WTC11 (cell line): ENCODE results near the gene NUDT19.

ENCODE experiments used
- ATF1 ChIP-seq: sonication (generic); formaldehyde crosslinking; IDR thresholded peaks from 2 replicates; pipeline ENCODE4 v1.8.1; 2023; ENCODE audit warnings: mild to moderate bottlenecking, moderate library complexity, missing genetic modification reagents
- FOXJ3 ChIP-seq: sonication (generic); formaldehyde crosslinking; IDR thresholded peaks from 2 replicates; pipeline ENCODE4 v1.9.0; 2021; ENCODE audit warnings: missing genetic modification reagents, mild to moderate bottlenecking, borderline replicate concordance
- NR2C2 ChIP-seq: sonication (generic); formaldehyde crosslinking; IDR thresholded peaks from 2 replicates; pipeline ENCODE4 v1.8.0; 2022; ENCODE audit warnings: mild to moderate bottlenecking, missing genetic modification reagents
- TEAD4 ChIP-seq: sonication (generic); formaldehyde crosslinking; IDR thresholded peaks from 2 replicates; pipeline ENCODE4 v1.8.0; 2022; ENCODE audit warnings: mild to moderate bottlenecking, missing genetic modification reagents
- ZBTB21 ChIP-seq: sonication (generic); formaldehyde crosslinking; IDR thresholded peaks from 2 replicates; pipeline ENCODE4 v1.8.1; 2023; ENCODE audit warnings: mild to moderate bottlenecking, missing genetic modification reagents, borderline replicate concordance
- ZNF423 ChIP-seq: fragments of 250-450 bp; sonication (Bioruptor Pico); IDR thresholded peaks from 2 replicates; pipeline ENCODE4 v2.1.2; 2022; ENCODE audit warnings: mild to moderate bottlenecking, moderate library complexity
- TF ChIP-seq, protein P1 (sequence below): fragments of 200-600 bp; IDR thresholded peaks from 2 replicates; pipeline ENCODE4 v1.8.0; 2022; ENCODE audit warnings: antibody characterized with exemption
- TF ChIP-seq, protein P2 (sequence below): fragments of 250-450 bp; sonication (Bioruptor Pico); IDR thresholded peaks from 2 replicates; pipeline ENCODE4 v1.9.0; 2021; ENCODE audit warnings: mild to moderate bottlenecking
- TF ChIP-seq, protein P3 (sequence below): sonication (generic); formaldehyde crosslinking; IDR thresholded peaks from 2 replicates; pipeline ENCODE4 v1.8.0; 2022; ENCODE audit warnings: mild to moderate bottlenecking, missing genetic modification reagents
- TF ChIP-seq, protein P4 (sequence below): sonication (generic); formaldehyde crosslinking; IDR thresholded peaks from 2 replicates; pipeline ENCODE4 v1.8.0; 2022; ENCODE audit warnings: mild to moderate bottlenecking, missing genetic modification reagents
- TF ChIP-seq, protein P5 (sequence below): sonication (generic); formaldehyde crosslinking; IDR thresholded peaks from 2 replicates; pipeline ENCODE4 v1.8.1; 2023; ENCODE audit warnings: mild to moderate bottlenecking, missing genetic modification reagents, moderate library complexity
- TF ChIP-seq, protein P6 (sequence below): sonication (generic); formaldehyde crosslinking; IDR thresholded peaks from 2 replicates; pipeline ENCODE4 v1.8.1; 2023; ENCODE audit warnings: mild to moderate bottlenecking, missing genetic modification reagents, borderline replicate concordance

DNA sequence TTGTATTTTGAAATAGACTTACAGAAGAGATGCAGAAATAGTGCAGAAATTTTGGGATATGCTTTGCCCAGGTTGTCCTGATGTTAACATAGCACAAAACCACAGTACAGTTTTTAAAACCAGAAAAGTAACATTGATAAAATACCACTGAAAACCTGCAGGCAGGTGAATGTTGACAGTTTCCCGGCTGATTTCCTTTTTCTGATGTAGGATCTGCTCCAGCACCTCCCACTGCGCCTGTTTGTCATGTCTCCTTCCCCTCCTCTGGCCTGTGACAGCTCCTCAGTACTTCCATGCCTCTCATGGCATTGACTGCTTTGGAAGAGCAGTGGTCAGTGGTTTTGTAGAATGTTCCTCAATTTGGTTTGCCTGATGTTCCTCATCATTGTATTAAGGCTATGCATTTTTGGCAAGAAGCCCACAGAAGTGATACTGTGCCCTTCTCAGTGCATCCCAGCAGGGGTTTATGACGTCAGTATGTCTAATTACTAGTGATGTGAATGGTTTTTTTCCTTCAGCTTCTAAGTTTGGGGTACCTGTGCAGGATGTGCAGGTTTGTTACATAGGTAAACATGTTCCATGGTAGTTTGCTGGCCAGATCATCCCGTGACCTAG lies 58.9 kb downstream of the NUDT19 start:
- TF ChIP-seq, protein P1, sequence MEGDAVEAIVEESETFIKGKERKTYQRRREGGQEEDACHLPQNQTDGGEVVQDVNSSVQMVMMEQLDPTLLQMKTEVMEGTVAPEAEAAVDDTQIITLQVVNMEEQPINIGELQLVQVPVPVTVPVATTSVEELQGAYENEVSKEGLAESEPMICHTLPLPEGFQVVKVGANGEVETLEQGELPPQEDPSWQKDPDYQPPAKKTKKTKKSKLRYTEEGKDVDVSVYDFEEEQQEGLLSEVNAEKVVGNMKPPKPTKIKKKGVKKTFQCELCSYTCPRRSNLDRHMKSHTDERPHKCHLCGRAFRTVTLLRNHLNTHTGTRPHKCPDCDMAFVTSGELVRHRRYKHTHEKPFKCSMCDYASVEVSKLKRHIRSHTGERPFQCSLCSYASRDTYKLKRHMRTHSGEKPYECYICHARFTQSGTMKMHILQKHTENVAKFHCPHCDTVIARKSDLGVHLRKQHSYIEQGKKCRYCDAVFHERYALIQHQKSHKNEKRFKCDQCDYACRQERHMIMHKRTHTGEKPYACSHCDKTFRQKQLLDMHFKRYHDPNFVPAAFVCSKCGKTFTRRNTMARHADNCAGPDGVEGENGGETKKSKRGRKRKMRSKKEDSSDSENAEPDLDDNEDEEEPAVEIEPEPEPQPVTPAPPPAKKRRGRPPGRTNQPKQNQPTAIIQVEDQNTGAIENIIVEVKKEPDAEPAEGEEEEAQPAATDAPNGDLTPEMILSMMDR, result no peak
- no peak for TF ChIP-seq TEAD4 (CRISPR knock-in tag)
- TF ChIP-seq, protein P2, sequence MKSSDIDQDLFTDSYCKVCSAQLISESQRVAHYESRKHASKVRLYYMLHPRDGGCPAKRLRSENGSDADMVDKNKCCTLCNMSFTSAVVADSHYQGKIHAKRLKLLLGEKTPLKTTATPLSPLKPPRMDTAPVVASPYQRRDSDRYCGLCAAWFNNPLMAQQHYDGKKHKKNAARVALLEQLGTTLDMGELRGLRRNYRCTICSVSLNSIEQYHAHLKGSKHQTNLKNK (CRISPR knock-in tag), result no peak
- no peak for TF ChIP-seq FOXJ3 (CRISPR knock-in tag)
- TF ChIP-seq, protein P3, sequence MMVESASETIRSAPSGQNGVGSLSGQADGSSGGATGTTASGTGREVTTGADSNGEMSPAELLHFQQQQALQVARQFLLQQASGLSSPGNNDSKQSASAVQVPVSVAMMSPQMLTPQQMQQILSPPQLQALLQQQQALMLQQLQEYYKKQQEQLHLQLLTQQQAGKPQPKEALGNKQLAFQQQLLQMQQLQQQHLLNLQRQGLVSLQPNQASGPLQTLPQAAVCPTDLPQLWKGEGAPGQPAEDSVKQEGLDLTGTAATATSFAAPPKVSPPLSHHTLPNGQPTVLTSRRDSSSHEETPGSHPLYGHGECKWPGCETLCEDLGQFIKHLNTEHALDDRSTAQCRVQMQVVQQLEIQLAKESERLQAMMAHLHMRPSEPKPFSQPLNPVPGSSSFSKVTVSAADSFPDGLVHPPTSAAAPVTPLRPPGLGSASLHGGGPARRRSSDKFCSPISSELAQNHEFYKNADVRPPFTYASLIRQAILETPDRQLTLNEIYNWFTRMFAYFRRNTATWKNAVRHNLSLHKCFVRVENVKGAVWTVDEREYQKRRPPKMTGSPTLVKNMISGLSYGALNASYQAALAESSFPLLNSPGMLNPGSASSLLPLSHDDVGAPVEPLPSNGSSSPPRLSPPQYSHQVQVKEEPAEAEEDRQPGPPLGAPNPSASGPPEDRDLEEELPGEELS (CRISPR knock-in tag), result no peak
- TF ChIP-seq, protein P4, sequence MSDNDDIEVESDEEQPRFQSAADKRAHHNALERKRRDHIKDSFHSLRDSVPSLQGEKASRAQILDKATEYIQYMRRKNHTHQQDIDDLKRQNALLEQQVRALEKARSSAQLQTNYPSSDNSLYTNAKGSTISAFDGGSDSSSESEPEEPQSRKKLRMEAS (CRISPR knock-in tag), result no peak
- no peak for TF ChIP-seq NR2C2 (CRISPR knock-in tag)
- TF ChIP-seq, protein P5, sequence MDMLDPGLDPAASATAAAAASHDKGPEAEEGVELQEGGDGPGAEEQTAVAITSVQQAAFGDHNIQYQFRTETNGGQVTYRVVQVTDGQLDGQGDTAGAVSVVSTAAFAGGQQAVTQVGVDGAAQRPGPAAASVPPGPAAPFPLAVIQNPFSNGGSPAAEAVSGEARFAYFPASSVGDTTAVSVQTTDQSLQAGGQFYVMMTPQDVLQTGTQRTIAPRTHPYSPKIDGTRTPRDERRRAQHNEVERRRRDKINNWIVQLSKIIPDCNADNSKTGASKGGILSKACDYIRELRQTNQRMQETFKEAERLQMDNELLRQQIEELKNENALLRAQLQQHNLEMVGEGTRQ (CRISPR knock-in tag), result no peak
- TF ChIP-seq, protein P6, sequence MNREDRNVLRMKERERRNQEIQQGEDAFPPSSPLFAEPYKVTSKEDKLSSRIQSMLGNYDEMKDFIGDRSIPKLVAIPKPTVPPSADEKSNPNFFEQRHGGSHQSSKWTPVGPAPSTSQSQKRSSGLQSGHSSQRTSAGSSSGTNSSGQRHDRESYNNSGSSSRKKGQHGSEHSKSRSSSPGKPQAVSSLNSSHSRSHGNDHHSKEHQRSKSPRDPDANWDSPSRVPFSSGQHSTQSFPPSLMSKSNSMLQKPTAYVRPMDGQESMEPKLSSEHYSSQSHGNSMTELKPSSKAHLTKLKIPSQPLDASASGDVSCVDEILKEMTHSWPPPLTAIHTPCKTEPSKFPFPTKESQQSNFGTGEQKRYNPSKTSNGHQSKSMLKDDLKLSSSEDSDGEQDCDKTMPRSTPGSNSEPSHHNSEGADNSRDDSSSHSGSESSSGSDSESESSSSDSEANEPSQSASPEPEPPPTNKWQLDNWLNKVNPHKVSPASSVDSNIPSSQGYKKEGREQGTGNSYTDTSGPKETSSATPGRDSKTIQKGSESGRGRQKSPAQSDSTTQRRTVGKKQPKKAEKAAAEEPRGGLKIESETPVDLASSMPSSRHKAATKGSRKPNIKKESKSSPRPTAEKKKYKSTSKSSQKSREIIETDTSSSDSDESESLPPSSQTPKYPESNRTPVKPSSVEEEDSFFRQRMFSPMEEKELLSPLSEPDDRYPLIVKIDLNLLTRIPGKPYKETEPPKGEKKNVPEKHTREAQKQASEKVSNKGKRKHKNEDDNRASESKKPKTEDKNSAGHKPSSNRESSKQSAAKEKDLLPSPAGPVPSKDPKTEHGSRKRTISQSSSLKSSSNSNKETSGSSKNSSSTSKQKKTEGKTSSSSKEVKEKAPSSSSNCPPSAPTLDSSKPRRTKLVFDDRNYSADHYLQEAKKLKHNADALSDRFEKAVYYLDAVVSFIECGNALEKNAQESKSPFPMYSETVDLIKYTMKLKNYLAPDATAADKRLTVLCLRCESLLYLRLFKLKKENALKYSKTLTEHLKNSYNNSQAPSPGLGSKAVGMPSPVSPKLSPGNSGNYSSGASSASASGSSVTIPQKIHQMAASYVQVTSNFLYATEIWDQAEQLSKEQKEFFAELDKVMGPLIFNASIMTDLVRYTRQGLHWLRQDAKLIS (CRISPR knock-in tag), result no peak
- TF ChIP-seq ZBTB21 (CRISPR knock-in tag), result no peak
- TF ChIP-seq ATF1 (CRISPR knock-in tag), result no peak
- no peak for TF ChIP-seq ZNF423 (CRISPR knock-in tag)
